ENCODE data around the gene RAC2. TPM values are rescaled to one million over a fixed set of nuclear protein-coding genes. Genes with fewer than 3 reads are reported as not detected.

Gene RAC2
- total RNA-seq, 5 donors from 2014 or later (not counting 1 experiment from before 2014, with no cell fraction given) = 353 to 413 (median 385) TPM

GRCh38 chr22:37193629-37194191 is 50.4 kb downstream of the RAC2 start:
- peak in 19 of 35 experiments; percentile 16 to 73 (median 32) for DNase-seq
- H3K9me3 ChIP-seq = no peaks in the 10 kb centered on the region
- no peak overlapping the region for H3K4me3 ChIP-seq (ENCODE audit: control insufficient read depth in 1 of 2, extremely low read depth in 1 of 2, low read length in 1 of 2)
- peak; percentile 34 to 55 (median 44) for ATAC-seq (replicated peaks in 1 of 4)
- Mint-ChIP-seq H3K4me1 (peaks cover 55 to 64% (median 61%) of the 10 kb centered on the region in 3 donors), H3K9me3 (no peaks in the 10 kb centered on the region), H3K36me3 (peaks cover 4% of the 10 kb centered on the region), H3K27ac (peak overlapping the region; percentile 72 to 83), H3K27me3 (no peaks in the 10 kb centered on the region), H3K4me3 (peak overlapping the region; percentile 22 to 55 (median 54))
- H3K27ac ChIP-seq (ENCODE audit: low read length) = peak overlapping the region; percentile 69
- H3K27me3 ChIP-seq (replicated peaks in 1 of 2; ENCODE audit: control insufficient read depth in 2 of 2, extremely low read depth in 1 of 2, insufficient read depth in 2 of 2, low read length in 1 of 2) = no peaks in the 10 kb centered on the region
- WGBS (ENCODE audit: insufficient coverage) = 16% methylated on average over 7 of the region's 10 CpGs
- H3K4me1 ChIP-seq (ENCODE audit: control insufficient read depth in 1 of 2, extremely low read depth in 1 of 2, insufficient read depth in 2 of 2, low read length in 2 of 2) = peaks cover 10 to 44% of the 10 kb centered on the region in 2 experiments
- CTCF ChIA-PET = interaction anchor here in 1 of 2 donors (0.6 to 1.3 kb wide), 6 partner anchors 44 to 602 kb away, joined by 3 to 6 read pairs (median 5); partner anchors contain the start of gene IL2RB
- H3K36me3 ChIP-seq (ENCODE audit: control insufficient read depth in 2 of 2, extremely low read depth in 1 of 2, insufficient read depth in 1 of 2, low read length in 1 of 2) = no peaks in the 10 kb centered on the region
- POLR2A ChIA-PET = interaction anchor here in 1 of 2 donors (0.7 kb wide), 1 partner anchor 1901 kb away, joined by 3 read pairs; no protein-coding TSS in a partner anchor

DNA sequence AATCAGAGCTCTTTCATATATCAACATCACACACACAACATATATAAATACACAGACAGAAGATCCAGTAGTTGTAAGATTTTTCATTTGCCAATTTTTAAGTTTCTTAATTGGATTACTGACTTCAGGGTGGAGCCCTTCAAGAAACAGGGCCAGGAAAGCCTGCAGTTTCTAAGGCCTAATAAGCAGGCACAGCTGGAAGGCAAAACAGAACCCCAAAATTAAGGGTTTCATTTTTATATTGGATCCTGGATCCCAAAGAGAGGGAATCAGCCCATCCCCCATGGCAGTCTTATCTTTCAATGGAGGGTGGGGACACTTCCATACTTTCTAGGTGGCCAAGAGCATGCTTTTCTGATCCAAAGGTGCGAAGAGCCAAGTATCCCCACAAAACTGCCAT is 51.3 kb downstream of the RAC2 start:
- WGBS (ENCODE audit: insufficient coverage) = 100% methylated on average over 1 of the region's 1 CpG
- H3K36me3 ChIP-seq (ENCODE audit: control insufficient read depth in 2 of 2, extremely low read depth in 1 of 2, insufficient read depth in 1 of 2, low read length in 1 of 2) = no peaks in the 10 kb centered on the region
- peaks cover 58 to 65% (median 62%) of the 10 kb centered on the region in 3 donors for H3K4me1 Mint-ChIP-seq
- H3K36me3 Mint-ChIP-seq = peaks cover 4% of the 10 kb centered on the region
- H3K4me1 ChIP-seq (ENCODE audit: control insufficient read depth in 1 of 2, extremely low read depth in 1 of 2, insufficient read depth in 2 of 2, low read length in 2 of 2) = peaks cover 7 to 45% of the 10 kb centered on the region in 2 experiments
- DNase-seq (no peak), ATAC-seq (replicated peaks in 1 of 4) (no peak)
- H3K27ac Mint-ChIP-seq = peak overlapping the region; percentile 61 to 83
- H3K9me3 Mint-ChIP-seq = no peaks in the 10 kb centered on the region
- no peaks in the 10 kb centered on the region for H3K27me3 Mint-ChIP-seq
- CTCF ChIA-PET = interaction anchor here in 1 of 2 donors (1.3 kb wide), 1 partner anchor 113 kb away, joined by 3 read pairs; no protein-coding TSS in a partner anchor
- peak overlapping the region in 1 of 3 donors; percentile 54 for H3K4me3 Mint-ChIP-seq
- no peaks in the 10 kb centered on the region for H3K9me3 ChIP-seq
- POLR2A ChIA-PET = no interaction called here
- H3K4me3 ChIP-seq (ENCODE audit: control insufficient read depth in 1 of 2, extremely low read depth in 1 of 2, low read length in 1 of 2) = no peak overlapping the region
- H3K27ac ChIP-seq (ENCODE audit: low read length) = peak overlapping the region; percentile 69
- no peaks in the 10 kb centered on the region for H3K27me3 ChIP-seq (replicated peaks in 1 of 2; ENCODE audit: control insufficient read depth in 2 of 2, extremely low read depth in 1 of 2, insufficient read depth in 2 of 2, low read length in 1 of 2)

DNA sequence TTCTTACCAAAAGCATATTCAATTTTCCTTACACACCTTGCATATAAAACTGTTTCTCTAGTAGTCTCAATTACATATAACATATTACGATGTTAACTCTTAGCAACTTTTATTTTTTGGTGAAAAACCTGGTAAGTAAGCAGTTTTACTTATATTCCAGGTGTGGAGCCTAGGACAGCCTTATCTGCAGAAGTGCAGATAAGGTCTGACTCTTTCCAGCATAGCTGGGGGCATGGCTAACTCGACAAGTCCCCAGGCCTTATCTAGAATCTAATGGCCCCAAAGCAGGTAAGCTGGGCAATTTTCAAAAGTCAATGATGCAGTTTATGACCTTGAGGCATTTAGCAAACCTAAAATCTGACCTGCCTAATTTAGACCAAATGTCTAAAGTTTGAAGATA is 51.9 kb downstream of the RAC2 start:
- H3K9me3 Mint-ChIP-seq = no peaks in the 10 kb centered on the region
- H3K27me3 ChIP-seq (replicated peaks in 1 of 2; ENCODE audit: control insufficient read depth in 2 of 2, extremely low read depth in 1 of 2, insufficient read depth in 2 of 2, low read length in 1 of 2) = no peaks in the 10 kb centered on the region
- peaks cover 4% of the 10 kb centered on the region for H3K36me3 Mint-ChIP-seq
- POLR2A ChIA-PET = no interaction called here
- H3K27ac Mint-ChIP-seq = peak overlapping the region in 1 of 2 donors; percentile 61
- H3K36me3 ChIP-seq (ENCODE audit: control insufficient read depth in 2 of 2, extremely low read depth in 1 of 2, insufficient read depth in 1 of 2, low read length in 1 of 2) = no peaks in the 10 kb centered on the region
- H3K27me3 Mint-ChIP-seq = no peaks in the 10 kb centered on the region
- H3K4me1 ChIP-seq (ENCODE audit: control insufficient read depth in 1 of 2, extremely low read depth in 1 of 2, insufficient read depth in 2 of 2, low read length in 2 of 2) = peaks cover 11 to 45% of the 10 kb centered on the region in 2 experiments
- CTCF ChIA-PET = interaction anchor here in 1 of 2 donors (1.3 kb wide), 1 partner anchor 113 kb away, joined by 3 read pairs; no protein-coding TSS in a partner anchor
- DNase-seq (no peak), ATAC-seq (replicated peaks in 1 of 4) (no peak)
- H3K4me3 Mint-ChIP-seq = no peak overlapping the region
- no peak overlapping the region for H3K4me3 ChIP-seq (ENCODE audit: control insufficient read depth in 1 of 2, extremely low read depth in 1 of 2, low read length in 1 of 2)
- no peak overlapping the region for H3K27ac ChIP-seq (ENCODE audit: low read length)
- H3K4me1 Mint-ChIP-seq = peaks cover 58 to 65% (median 62%) of the 10 kb centered on the region in 3 donors
- 78% methylated on average over 1 of the region's 2 CpGs for WGBS (ENCODE audit: insufficient coverage)
- no peaks in the 10 kb centered on the region for H3K9me3 ChIP-seq

DNA sequence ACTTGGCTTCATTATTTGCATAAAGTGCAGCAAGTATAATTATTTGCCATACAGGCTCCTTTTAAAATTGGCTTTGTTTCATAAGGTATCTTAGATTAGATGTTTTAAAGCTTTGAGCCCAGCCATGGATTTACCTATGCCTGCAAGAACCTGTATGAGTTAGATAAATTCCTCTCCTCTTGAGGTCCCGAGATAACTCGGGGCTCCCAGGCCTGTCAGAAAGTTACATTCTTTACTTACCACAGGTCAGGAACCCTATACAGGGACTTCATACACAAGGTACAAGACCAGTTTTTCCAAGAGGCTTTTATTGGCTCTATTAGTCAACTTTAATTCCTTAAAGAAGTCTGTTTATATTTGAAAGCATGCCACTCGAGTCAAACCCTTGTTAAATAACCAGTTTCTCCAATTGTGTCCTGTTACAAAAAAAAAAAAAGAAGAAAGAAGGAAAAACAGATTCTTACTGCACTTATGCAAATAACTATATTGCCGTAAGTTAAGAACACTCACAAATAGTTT is 53.7 kb downstream of the RAC2 start:
- Mint-ChIP-seq H3K36me3 (peaks cover 4% of the 10 kb centered on the region), H3K4me1 (peaks cover 61 to 69% (median 67%) of the 10 kb centered on the region in 3 donors), H3K27ac (no peak overlapping the region), H3K27me3 (no peaks in the 10 kb centered on the region), H3K4me3 (no peak overlapping the region), H3K9me3 (no peaks in the 10 kb centered on the region)
- ATAC-seq (replicated peaks in 1 of 4) = no peak
- POLR2A ChIA-PET = interaction anchor here in 1 of 2 donors (0.6 kb wide), 1 partner anchor 26 kb away, joined by 3 read pairs; no protein-coding TSS in a partner anchor
- no peaks in the 10 kb centered on the region for H3K9me3 ChIP-seq
- CTCF ChIA-PET = interaction anchor here in 1 of 2 donors (0.6 to 0.7 kb wide), 2 partner anchors 412 to 1380 kb away, joined by 3 to 5 read pairs; partner anchors contain the start of gene DMC1
- no peak overlapping the region for H3K27ac ChIP-seq (ENCODE audit: low read length)
- H3K4me1 ChIP-seq (ENCODE audit: control insufficient read depth in 1 of 2, extremely low read depth in 1 of 2, insufficient read depth in 2 of 2, low read length in 2 of 2) = peaks cover 21 to 57% of the 10 kb centered on the region in 2 experiments
- H3K27me3 ChIP-seq (replicated peaks in 1 of 2; ENCODE audit: control insufficient read depth in 2 of 2, extremely low read depth in 1 of 2, insufficient read depth in 2 of 2, low read length in 1 of 2) = no peaks in the 10 kb centered on the region
- no peaks in the 10 kb centered on the region for H3K36me3 ChIP-seq (ENCODE audit: control insufficient read depth in 2 of 2, extremely low read depth in 1 of 2, insufficient read depth in 1 of 2, low read length in 1 of 2)
- H3K4me3 ChIP-seq (ENCODE audit: control insufficient read depth in 1 of 2, extremely low read depth in 1 of 2, low read length in 1 of 2) = no peak overlapping the region
- WGBS (ENCODE audit: insufficient coverage) = 100% methylated on average over 2 of the region's 4 CpGs
- no peak for DNase-seq

DNA sequence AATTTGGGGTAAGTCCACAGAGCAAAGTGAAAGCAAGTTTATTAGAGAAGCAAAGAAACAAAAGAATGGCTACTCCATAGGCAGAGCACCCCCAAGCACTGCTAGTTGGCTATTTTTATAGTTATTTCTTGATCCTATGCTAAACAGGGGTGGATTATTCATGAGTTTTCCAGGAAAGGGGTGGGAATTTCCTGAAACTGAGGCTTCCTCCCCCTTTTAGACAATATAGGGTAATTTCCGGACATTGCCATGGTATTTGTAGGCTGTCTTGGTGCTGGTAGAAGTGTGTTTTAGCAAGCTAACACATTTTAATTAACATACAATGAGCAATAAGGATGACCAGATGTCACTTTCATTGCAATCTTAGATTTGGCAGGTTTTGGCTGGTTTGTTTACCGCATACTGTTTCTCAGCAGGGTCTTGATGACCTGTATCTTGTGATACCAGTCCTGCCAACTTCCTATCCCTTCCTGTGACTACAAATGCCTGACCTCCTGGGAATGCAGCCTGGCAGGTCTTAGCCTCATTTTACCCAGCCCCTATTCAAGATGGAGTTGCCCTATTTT is 55.1 kb downstream of the RAC2 start:
- Histone ChIP-seq H3K36me3 (ENCODE audit: control insufficient read depth in 2 of 2, extremely low read depth in 1 of 2, insufficient read depth in 1 of 2, low read length in 1 of 2) (no peaks in the 10 kb centered on the region), H3K4me1 (ENCODE audit: control insufficient read depth in 1 of 2, extremely low read depth in 1 of 2, insufficient read depth in 2 of 2, low read length in 2 of 2) (peaks cover 21 to 62% of the 10 kb centered on the region in 2 experiments), H3K27ac (ENCODE audit: low read length) (no peak overlapping the region), H3K27me3 (replicated peaks in 1 of 2; ENCODE audit: control insufficient read depth in 2 of 2, extremely low read depth in 1 of 2, insufficient read depth in 2 of 2, low read length in 1 of 2) (no peaks in the 10 kb centered on the region), H3K4me3 (ENCODE audit: control insufficient read depth in 1 of 2, extremely low read depth in 1 of 2, low read length in 1 of 2) (no peak overlapping the region), H3K9me3 (no peaks in the 10 kb centered on the region)
- Mint-ChIP-seq H3K4me3 (peak overlapping the region in 1 of 3 donors; percentile 40), H3K4me1 (peaks cover 60 to 63% (median 62%) of the 10 kb centered on the region in 3 donors), H3K9me3 (no peaks in the 10 kb centered on the region), H3K27me3 (no peaks in the 10 kb centered on the region), H3K36me3 (peaks cover 4% of the 10 kb centered on the region), H3K27ac (peak overlapping the region; percentile 61 to 79)
- ChIA-PET POLR2A (no interaction called here), CTCF (no interaction called here)
- WGBS (ENCODE audit: insufficient coverage) = no CpG with 5 or more reads among the region's 2 CpGs
- DNase-seq = no peak
- no peak for ATAC-seq (replicated peaks in 1 of 4)

DNA sequence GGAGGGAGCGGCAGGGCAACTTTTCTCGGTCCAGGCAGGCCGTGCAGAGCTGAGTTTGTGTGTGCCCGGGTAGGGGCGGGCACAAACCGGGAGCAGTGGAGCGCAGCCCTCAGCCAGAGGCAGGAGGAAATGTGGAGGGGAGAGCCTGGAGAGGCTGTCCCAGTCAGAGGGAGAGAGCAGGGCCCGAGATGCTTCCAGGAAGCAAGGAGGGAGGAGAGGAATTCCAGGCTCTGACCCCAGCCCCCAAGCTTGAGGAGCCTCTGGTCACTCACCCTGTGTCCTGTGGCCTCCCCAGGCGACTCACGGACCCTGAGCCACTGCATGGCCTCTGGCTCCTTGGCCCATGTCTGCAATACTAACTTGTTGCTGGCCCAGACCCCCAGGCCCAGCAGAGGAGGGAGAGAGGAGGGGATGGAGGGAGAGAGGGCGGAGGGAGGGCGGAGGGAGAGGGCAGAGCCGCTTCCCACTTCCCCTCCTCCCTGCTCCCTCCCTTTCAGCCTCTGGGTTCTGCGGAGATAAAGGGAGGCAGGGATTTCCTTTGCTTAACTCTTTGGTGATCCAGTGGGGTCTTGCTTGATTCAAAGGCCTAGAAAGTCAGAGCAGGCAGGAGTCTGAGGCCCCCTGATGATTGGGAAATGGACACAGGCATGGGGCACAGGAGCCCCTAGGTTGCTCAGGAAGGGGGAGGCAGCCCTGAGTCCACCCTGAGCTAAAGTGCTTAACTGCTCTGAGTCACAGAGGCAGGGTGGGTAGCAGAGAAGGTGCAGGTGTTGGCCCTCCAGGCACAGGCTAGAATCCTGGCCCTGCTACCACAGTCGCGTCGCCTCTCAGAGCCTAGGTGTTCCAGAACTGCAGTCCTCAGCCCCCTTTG is 55.9 kb downstream of the RAC2 start, which contains the start of gene C1QTNF6:
Gene C1QTNF6 (minus strand): TSS at position 357 of the 871 bp plus-strand sequence. CDS start 34 bp downstream, at position 323.
- Histone ChIP-seq H3K36me3 (ENCODE audit: control insufficient read depth in 2 of 2, extremely low read depth in 1 of 2, insufficient read depth in 1 of 2, low read length in 1 of 2) (no peaks in the 10 kb centered on the region), H3K4me3 (ENCODE audit: control insufficient read depth in 1 of 2, extremely low read depth in 1 of 2, low read length in 1 of 2) (no peak within 1 kb of the TSS), H3K27ac (ENCODE audit: low read length) (peak within 1 kb of the TSS; percentile 25), H3K4me1 (ENCODE audit: control insufficient read depth in 1 of 2, extremely low read depth in 1 of 2, insufficient read depth in 2 of 2, low read length in 2 of 2) (peaks cover 19 to 62% of the 10 kb centered on the region in 2 experiments), H3K9me3 (no peaks in the 10 kb centered on the region), H3K27me3 (replicated peaks in 1 of 2; ENCODE audit: control insufficient read depth in 2 of 2, extremely low read depth in 1 of 2, insufficient read depth in 2 of 2, low read length in 1 of 2) (no peaks in the 10 kb centered on the region)
- no peaks in the 10 kb centered on the region for H3K27me3 Mint-ChIP-seq
- 97% methylated on average over 12 of the region's 17 CpGs for WGBS (ENCODE audit: insufficient coverage)
- no peaks in the 10 kb centered on the region for H3K9me3 Mint-ChIP-seq
- ChIA-PET POLR2A (no interaction called here), CTCF (no interaction called here)
- ATAC-seq (replicated peaks in 1 of 4) (no peak), DNase-seq (no peak)
- peaks cover 57 to 62% (median 59%) of the 10 kb centered on the region in 3 donors for H3K4me1 Mint-ChIP-seq
- peak within 1 kb of the TSS; percentile 71 to 79 for H3K27ac Mint-ChIP-seq
- H3K4me3 Mint-ChIP-seq = peak within 1 kb of the TSS in 1 of 3 donors; percentile 40
- H3K36me3 Mint-ChIP-seq = peaks cover 4% of the 10 kb centered on the region
